ENCODE data around the gene ADAMTSL1.
"Not testable (repeated sequence)": the region's sequence is repeated elsewhere in the genome, so short reads cannot be mapped to it uniquely, and the experiment has no call there.

The ADAMTSL1 gene

DNA sequence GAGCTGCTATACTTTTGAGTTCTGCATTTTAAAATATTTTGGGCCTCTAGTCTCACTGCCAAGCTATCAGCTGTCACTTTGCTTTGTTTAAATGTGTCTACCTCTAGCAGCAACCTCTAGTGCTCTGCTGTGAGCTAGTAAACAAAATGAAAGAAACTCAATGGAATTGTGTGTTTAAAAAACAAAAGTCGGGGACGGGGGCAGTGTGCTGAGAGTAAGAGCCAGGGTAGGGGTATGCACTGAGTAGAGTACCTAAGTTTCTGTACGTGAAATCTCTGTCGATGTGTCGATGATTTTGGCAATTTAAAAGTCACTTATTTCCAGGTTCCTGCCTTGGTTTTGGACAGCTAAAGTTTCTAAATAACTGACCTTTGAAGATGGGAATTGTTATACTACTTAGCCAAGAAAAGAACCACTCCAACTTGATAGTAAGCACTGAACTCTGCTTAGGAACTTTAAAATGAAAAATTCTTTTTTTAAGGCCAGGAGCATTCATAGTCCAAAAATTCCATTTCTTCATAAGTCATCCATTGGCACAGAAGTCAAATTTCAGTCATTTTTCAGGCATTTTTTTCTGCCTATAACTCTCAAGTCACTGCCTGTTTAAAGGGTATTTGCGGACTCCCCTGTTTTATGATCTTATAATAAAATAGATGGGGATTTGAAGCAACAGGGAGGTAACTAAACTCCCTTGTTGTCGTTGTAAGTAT, 447.6 kb downstream of the ADAMTSL1 start:
- DNase-seq = no peak

- DNase-seq = no peak
These were observed 448.4 kb downstream of the ADAMTSL1 start for GRCh38 chr9:18922161-18922885.

GRCh38 chr9:18923167-18923566, 449.2 kb downstream of the ADAMTSL1 start:
- no peak for DNase-seq

- no peak for DNase-seq
These were observed 449.9 kb downstream of the ADAMTSL1 start for GRCh38 chr9:18923671-18924430.

GRCh38 chr9:18925880-18926279, 451.9 kb downstream of the ADAMTSL1 start:
- DNase-seq = no peak

DNA sequence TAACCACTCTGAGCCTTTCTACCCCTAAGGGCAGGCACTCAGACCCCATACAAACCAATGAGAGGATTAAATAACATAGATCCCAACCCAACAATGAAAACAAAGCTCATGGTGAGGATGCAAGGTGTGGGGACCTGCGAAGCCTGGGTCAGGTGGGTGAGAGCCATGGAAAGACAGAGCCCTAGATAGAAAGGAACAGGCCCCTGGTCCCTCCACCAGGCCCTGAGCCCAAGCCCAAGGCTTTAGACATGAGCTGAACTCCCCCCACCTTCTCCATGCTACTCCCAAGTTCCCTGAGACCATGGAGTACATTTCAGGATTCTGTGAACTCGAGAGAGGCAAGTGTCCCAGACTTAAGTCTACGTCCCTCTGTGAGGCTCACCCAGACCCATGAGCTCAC, 452.6 kb downstream of the ADAMTSL1 start:
- no peak for DNase-seq

DNA sequence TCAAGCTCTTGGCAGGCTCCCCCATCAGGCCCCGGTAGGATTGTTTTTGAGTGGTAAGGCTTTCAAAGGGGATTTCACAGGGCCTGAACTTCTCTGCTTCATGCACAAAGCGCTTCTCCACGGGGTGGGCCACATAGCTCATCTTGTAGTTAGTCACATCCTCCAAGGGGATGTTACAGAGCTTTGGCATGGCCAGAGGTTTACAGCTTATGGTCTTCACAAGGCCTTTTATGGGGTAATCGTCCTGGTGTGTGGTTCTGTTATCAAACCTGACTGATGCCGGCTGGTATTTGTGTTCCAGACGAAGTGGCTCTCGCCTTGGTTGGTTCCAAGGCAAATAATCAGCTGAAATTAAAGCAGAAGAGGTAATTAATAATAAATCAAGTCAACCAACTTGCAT, 454.8 kb downstream of the ADAMTSL1 start:
- no peak for DNase-seq

DNA sequence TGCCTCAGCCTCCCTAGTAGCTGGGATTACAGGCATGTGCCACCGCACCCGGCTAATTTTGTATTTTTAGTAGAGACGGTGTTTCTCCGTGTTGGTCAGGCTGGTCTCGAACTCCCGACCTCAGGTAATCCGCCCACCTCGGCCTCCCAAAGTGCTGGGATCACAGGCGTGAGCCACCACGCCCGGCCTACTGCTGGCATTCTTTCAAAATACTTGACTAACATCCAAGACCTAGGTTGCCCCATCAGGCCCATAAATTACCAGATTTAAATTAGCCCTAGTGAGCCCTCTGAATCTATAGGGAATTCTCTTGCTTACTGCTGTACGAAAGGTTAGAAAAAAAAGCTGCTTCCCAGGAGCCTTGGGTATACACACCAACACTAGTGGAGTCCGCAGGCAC, 456.7 kb downstream of the ADAMTSL1 start:
- DNase-seq = not testable (repeated sequence)

DNA sequence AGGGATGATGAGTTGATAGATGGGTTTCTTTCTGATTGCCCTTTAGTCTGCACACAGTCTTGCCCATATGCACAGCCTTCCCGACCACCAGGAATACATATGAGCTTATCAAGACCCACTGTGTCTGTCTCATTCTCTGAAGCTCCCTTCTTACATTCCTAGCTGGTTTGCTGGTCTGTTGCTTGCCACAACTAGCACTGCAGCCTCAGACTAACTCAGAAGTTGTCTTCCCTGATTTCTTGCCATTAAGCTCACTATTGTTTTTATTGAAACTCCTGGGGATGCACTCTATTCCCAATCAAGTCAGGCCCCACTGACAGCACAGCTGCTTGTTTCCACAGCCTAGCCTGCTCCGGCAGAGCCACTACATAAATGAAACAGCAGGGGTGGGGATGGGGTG, 461.6 kb downstream of the ADAMTSL1 start:
- DNase-seq = no peak

GRCh38 chr9:18936094-18936871, 462.3 kb downstream of the ADAMTSL1 start:
- DNase-seq = no peak

GRCh38 chr9:18939943-18940342, 466.0 kb downstream of the ADAMTSL1 start:
- no peak for DNase-seq

DNA sequence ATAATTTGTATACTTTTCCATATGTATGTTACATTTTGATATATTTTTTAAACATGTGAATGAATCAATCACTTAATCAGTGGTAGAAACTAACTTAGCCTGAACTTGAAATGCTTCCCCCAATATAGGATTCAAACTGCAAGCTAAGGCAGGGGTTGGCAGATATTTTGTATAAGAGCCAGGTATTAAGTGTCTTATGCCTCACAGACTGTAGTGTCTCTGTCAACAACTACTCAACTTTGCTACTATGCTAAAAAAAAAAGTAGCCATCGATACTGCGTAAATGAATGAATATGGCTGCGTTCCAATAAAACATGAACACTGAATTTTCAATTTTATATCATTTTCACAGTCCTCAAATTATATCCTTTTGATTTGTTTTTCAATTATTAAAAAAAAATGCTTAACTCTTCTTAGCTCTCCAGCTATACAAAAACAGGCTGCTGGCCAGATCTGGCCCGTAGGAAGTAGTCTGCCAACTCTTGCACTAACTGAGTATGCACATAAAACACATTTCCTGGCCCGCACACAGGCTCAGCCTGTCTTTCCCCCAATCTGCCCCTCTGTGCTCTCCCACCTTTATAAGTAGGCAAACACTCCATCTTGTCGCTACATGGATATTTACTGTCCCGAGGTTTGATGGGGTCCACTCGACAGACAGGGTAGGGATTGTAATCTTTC, 467.2 kb downstream of the ADAMTSL1 start:
- DNase-seq = no peak

DNA sequence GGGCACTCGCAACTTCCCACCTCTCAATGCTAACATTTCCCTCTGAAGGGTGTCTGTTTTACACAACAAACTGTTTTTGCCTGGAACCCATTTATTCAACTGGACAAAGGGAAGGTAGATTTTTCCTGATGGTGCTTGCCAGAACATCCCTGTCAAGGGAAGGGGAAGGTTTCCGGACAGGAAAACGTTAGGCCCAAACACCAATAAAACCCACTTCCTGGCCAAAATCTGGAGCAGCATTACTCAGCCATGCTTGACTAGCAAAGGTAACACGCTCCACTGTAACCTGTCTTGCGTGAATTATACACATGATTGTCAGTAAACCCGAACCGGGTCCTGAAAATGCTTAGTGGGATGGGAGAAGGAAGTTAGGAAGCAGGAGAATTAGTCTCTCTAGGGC, 468.8 kb downstream of the ADAMTSL1 start:
- no peak for DNase-seq

DNA sequence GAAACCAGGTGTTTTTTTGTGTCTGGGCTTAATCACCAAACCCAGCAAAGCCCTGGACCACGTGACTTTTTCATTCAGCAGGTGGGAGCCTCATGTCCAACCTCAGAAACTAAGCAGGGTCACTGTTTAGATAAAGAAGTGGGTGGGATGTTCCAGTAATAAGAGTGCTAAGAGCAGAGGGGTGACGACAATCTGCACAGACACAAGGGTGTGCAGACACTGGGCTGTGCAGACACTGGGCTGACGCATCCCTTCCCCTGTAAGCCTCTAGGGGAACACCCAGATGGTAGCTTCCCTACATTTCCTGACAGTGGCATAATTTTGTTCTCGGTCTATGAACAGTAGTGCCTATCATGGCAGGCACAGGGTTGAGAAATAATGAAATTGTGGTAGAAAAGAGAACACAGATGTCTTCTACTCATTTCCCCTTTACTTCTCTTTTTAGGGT, 474.0 kb downstream of the ADAMTSL1 start:
- DNase-seq = peak; percentile 54

- no peak for DNase-seq
These were observed 478.0 kb downstream of the ADAMTSL1 start for GRCh38 chr9:18951936-18952335.

DNA sequence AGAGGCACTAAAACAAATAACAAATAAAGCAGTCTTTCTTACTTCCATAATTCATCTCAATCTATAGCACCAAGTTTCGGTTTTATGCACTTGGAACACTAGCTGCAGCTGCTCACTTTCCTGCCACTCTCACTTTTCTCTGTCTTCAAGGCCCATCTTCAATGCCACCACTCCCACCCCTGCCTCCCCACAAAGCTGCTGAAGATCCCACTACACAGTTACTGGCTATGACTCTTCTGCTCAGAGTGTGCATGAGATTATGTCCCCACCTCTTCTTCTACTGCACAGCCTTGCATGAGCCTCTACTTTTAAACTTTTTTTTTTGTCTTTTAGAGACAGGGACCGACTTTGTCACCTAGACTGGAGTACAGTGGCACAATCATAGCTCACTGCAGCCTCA, 481.7 kb downstream of the ADAMTSL1 start:
- DNase-seq = no peak

All from NCI-H187 treated with DMSO at 0.1 percent for 48 hours (cell line).